GM19025 (cell line): ENCODE data around the gene PTPN4.
A peak's percentile ranks its signal among the peaks of the same experiment; 100 is the strongest.
"Not testable (repeated sequence)": the region's sequence is repeated elsewhere in the genome, so short reads cannot be mapped to it uniquely, and the experiment has no call there.

Source experiments
- ATAC-seq: cut with Tn5 transposase; IDR thresholded peaks from one replicate; pipeline ENCODE4 v1.9.1; 2021; ENCODE audit warnings: mild to moderate bottlenecking, low read depth, moderate library complexity; ENCODE audit not compliant: unreplicated experiment

Gene PTPN4

GRCh38 chr2:120012363-120012762 is 252.6 kb downstream of the PTPN4 start:
- no peak for ATAC-seq

DNA sequence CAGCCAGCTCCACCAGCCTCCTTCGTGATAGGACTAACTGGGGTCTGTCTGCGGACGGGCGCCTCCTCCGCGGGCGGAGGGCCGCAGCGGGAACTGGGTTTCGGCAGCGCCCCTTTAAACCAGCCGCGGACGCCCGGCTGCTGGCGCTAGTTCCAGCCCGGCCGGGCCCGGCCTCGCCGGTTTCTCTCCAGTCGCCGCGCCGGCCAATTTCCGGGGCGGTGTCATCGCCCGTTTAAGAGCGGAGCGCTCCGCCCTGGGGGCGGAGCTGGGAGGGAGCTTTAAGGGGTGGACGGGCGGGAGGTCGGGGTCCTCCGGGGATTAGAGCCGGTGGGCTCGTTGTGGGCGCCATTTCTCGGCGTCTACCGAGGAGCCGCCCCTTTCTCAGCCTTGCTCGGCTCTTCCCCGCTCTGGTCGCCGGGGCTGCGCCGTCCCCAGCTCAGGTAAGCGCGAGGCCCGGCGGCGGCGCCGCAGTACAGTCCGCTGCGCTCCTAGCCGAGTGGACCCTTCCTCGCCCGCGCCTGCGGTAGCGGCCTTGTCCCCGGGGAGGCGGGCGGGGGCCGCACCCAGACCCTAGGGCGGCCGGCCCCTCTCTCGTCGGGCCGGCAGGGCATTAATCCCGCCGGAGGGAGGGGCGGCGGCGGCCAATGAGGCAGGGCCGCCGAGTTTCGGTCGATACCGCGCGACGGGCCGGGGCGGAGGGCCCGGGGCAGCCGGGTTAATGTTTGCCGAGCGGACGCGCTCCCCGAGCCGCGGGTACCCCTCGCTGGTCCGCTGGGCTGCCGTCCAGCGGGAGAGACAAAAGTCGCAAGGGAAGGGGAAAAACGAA is 253.3 kb downstream of the PTPN4 start, which contains the start of gene EPB41L5:
EPB41L5 (plus strand) TSS at position 307 of the 826 bp plus-strand sequence. CDS start 6,008 bp downstream, outside the sequence.
- peak; percentile 98 for ATAC-seq

- no peak for ATAC-seq
These were observed 254.0 kb downstream of the PTPN4 start for GRCh38 chr2:120013597-120014223.

DNA sequence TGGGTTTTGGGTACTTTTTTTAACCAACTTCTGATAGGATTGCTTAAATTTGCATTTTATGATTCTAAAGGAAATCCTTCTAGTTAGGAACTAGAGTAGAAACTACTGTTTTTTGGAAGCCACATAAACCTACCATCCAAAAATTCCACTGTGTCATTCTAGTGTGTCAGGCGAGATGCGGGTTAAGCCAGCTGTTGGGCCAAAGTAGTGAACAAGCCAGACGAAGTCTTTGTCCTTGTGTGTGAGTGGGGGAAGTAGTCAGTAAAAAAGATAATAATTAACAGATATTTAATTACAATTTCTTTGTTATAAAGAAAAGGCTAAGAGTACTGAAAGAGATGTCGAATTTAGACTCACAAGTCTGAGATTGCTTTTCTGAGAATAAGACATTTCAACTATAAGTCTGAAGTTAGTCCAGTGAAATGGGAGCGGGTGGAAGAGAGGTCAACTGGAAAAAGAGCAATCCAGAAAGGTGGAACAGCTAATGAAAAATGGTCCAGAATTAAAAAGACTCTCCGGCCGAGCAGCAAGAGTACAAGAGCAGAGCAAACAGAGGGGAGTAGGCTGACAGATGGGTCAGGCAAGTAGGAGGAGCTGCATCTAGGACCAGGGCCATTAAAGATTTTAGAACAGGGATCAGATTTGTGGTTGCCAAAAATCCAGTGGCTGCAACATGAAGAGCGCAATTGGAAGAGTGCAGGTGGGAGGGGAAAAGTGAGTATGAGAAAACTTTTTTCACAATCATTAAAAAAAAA is 254.7 kb downstream of the PTPN4 start:
- ATAC-seq: no peak

GRCh38 chr2:120016800-120017199 is 257.1 kb downstream of the PTPN4 start:
- ATAC-seq: no peak

DNA sequence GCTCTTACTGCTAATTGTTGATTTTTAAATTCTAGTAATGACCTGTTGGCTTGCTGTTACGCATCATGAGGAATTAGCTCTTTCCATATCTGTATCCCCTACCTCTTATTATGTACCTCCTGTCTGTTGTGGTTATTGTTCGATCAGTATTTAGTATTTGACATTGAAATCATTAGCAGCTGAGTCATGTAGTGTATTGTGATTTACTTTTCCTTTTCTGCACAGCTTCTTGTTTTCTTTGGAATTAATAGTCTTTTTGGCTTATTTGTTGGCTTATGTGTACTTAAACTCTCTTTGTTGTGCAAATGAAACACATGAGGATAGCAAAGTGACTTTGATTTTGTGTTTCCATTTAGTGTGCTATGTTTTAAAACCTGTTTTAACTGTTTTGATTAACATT is 257.5 kb downstream of the PTPN4 start:
- no peak for ATAC-seq

DNA sequence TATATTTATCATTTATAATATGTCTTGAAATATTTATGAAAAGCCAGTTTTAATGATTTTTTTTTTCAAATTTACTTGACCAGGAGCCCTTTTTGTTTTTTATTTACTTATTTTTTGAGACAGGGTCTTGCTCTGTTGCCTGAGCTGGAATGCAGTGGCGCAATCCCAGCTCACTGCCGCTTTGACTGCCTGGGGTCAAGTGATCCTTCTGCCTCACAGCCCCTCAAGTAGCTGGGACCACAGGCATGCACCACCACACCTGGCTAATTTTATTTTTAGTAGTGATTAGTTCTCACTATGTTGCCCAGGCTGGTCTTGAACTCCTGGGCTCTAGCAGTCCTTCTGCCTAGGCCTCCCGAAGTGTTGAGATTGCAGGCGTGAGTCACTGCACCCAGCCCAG is 258.8 kb downstream of the PTPN4 start:
- ATAC-seq: no peak

DNA sequence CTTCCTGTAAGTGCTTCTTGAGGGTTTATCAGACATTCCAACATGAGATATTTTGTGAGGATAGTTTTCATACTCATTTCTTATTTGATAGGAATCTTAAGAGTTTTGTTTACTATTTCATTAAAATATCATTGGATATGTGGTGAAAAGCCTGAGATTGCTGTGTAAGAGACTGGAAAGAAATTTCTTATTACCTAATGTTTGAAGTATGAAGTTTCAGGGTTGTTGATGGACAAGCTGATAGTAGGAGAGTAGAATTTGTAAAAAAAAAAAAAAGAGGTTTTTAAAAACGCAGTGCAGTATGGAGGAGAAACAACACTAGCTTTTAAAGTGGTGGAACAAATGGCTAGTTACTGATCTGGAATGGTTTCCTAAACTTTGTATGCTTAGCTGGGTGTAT is 260.8 kb downstream of the PTPN4 start:
- ATAC-seq: no peak

DNA sequence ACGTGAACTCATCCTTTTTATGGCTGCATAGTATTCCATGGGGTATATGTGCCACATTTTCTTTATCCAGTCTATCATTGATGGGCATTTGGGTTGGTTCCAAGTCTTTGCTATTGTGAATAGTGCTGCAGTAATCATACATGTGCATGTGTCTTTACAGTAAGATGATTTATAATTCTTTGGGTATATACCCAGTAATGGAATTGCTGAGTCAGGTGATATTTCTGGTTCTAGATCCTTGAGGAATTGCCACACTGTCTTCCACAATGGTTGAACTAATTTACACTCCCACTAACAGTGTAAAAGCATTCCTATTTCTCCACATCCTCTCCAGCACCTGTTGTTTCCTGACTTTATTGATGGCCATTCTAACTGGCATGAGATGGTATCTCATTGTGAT is 262.8 kb downstream of the PTPN4 start:
- ATAC-seq: not testable (repeated sequence)

- no peak for ATAC-seq
These were observed 267.2 kb downstream of the PTPN4 start for GRCh38 chr2:120026890-120027289.

DNA sequence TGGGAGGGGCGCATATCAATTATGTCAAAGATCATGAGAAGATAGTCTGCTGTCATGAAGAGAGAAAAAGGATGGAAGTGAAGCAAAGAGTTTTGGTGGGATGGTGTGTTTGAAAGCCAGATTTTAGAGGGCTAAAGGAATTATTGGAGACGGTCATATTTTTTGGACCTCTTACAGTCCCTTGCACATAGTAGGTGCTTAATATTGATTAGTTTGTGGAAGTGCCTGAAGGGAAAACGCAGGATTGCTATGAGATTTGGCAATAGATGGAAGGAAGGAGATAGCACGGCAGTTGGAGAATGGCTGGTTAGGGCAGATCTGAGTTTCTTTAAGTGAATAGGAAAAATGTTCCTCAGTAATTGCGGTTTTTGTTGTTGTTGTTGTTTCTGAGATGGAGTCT is 269.1 kb downstream of the PTPN4 start:
- ATAC-seq: no peak

- no peak for ATAC-seq
These were observed 270.2 kb downstream of the PTPN4 start for GRCh38 chr2:120029672-120030640.

- ATAC-seq: no peak
These were observed 272.6 kb downstream of the PTPN4 start for GRCh38 chr2:120032297-120032696.
